Stimulated activated memory B cell treated with anti-CD40 and anti-IgM and Interleukin-4, amounts not matched to agents 10 μg/mL and 1 μg/mL and 100 μg/mL, for 72 hours (primary cell): Measurements from ENCODE around the gene CSAD.

ENCODE experiments used
- ATAC-seq: fragments of 150-1000 bp; cut with Tn5 transposase; 2 replicates; pipeline ENCODE4 v1.10.0; 2021
- H3K27ac Mint-ChIP-seq: one replicate; pipeline ENCODE4 v1.8.0; 2022; ENCODE audit warnings: mild to moderate bottlenecking, mixed read lengths
- H3K27me3 Mint-ChIP-seq: one replicate; pipeline ENCODE4 v1.8.0; 2022; ENCODE audit warnings: mixed read lengths
- H3K36me3 Mint-ChIP-seq: one replicate; pipeline ENCODE4 v1.8.0; 2022; ENCODE audit warnings: mixed read lengths
- H3K4me1 Mint-ChIP-seq: one replicate; pipeline ENCODE4 v1.8.0; 2022; ENCODE audit warnings: mixed read lengths
- H3K4me3 Mint-ChIP-seq: one replicate; pipeline ENCODE4 v1.8.0; 2022; ENCODE audit warnings: mild to moderate bottlenecking, moderate library complexity, mixed read lengths
- H3K9me3 Mint-ChIP-seq: one replicate; pipeline ENCODE4 v1.8.0; 2022; ENCODE audit warnings: mixed read lengths

Gene CSAD, protein sequence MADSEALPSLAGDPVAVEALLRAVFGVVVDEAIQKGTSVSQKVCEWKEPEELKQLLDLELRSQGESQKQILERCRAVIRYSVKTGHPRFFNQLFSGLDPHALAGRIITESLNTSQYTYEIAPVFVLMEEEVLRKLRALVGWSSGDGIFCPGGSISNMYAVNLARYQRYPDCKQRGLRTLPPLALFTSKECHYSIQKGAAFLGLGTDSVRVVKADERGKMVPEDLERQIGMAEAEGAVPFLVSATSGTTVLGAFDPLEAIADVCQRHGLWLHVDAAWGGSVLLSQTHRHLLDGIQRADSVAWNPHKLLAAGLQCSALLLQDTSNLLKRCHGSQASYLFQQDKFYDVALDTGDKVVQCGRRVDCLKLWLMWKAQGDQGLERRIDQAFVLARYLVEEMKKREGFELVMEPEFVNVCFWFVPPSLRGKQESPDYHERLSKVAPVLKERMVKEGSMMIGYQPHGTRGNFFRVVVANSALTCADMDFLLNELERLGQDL

DNA sequence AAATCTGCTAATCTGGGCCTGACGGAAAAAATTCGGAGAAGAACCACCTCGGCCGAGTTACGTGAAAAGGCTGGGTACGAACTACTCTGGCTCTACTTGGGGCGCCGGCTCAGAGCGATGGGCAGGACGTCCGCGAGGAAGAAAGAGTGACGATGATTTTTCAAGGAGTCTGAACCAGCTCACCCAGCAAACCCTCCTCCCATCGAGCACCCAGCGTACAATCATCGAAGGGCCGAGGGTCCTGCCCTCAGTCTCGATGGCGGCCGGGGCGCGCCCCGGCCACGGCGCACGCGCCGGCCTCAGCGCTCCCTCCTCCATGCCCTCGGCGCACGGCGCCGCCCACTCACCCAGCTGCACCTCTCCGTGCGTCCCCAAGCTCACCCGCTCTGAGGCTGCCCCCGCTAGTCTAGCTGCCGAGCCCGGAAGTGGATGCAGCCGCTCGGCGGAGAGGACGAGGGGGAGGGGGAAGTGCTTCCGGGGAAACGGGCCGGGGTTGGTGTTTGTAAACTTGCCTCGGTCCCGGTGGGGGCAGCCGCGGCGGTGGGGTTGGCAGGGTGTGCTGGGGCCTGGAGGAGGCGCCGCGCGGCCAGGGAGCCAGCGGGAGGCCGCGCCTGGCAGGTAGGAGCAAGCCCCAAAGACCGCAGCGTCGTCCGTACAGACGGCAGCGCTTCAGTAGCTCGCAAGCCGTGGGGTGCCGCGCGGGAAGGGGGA is at the start of gene CSAD, which contains the start of gene ZNF740:
Gene CSAD (minus strand): TSS at position 706 of the 711 bp plus-strand sequence. CDS start 7,455 bp downstream, outside the sequence.
Gene ZNF740 (plus strand): TSS at position 503 of the 711 bp plus-strand sequence. CDS start 1,262 bp downstream, outside the sequence.
- peak; percentile 99 for ATAC-seq
- Mint-ChIP-seq H3K27me3 (no peaks in the 10 kb centered on the region), H3K36me3 (peaks cover 34% of the 10 kb centered on the region), H3K4me3 (peak within 1 kb of the TSS; percentile 93), H3K9me3 (no peaks in the 10 kb centered on the region), H3K4me1 (peaks cover 58% of the 10 kb centered on the region), H3K27ac (peak within 1 kb of the TSS; percentile 85)

DNA sequence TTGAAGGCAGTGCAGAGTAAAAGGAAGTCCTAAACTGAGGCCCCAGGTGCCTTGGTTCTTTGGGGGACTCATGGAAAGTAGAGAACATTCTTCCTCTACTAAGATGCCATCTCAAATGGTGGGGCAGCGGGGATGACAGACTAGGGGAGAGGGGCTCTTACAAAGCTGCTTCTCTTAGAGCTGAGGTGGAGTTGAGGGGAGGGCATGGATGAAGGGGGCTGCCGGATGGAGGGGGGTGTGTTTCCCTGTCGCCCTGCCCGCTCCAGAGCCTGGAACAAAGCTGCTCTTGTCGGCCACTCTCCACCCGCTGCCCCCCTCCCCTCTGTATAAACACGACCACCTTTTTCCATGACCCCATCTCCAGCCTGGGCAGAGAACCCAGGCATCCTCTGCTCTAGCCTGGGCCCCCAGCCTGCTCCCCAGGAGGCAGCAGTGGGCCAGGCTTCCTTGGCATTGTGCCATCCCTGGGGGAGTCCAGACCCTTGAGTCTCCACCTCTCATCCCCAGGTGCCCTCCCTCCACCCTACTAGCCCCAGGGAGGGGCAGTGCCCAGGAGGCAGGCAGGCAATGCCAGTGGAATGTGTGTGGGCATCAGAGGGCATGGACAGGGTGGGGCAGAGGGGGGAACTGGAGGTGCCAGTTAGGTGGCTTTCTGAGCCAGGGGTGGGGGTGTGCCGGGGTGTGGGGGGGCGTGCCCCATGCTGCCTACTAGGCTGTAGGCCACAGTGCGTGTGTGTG is 49.6 kb upstream of the CSAD start:
- Mint-ChIP-seq H3K9me3 (no peaks in the 10 kb centered on the region), H3K4me3 (peak overlapping the region; percentile 13), H3K27me3 (no peaks in the 10 kb centered on the region), H3K27ac (peak overlapping the region; percentile 8), H3K36me3 (peaks cover 19% of the 10 kb centered on the region), H3K4me1 (peaks cover 32% of the 10 kb centered on the region)
- ATAC-seq, result no peak

- Mint-ChIP-seq H3K9me3 (no peaks in the 10 kb centered on the region), H3K27ac (peak overlapping the region; percentile 8), H3K4me3 (no peak overlapping the region), H3K4me1 (peaks cover 39% of the 10 kb centered on the region), H3K36me3 (peaks cover 27% of the 10 kb centered on the region), H3K27me3 (no peaks in the 10 kb centered on the region)
- ATAC-seq, result no peak
Observed at GRCh38 chr12:53229454-53229853, 48.7 kb upstream of the CSAD start.

- no peak overlapping the region for H3K4me3 Mint-ChIP-seq
- no peaks in the 10 kb centered on the region for H3K27me3 Mint-ChIP-seq
- peaks cover 27% of the 10 kb centered on the region for H3K36me3 Mint-ChIP-seq
- peaks cover 32% of the 10 kb centered on the region for H3K4me1 Mint-ChIP-seq
- ATAC-seq, result no peak
- H3K27ac Mint-ChIP-seq, result no peak overlapping the region
- no peaks in the 10 kb centered on the region for H3K9me3 Mint-ChIP-seq
Observed at GRCh38 chr12:53227836-53228235, 47.1 kb upstream of the CSAD start.

DNA sequence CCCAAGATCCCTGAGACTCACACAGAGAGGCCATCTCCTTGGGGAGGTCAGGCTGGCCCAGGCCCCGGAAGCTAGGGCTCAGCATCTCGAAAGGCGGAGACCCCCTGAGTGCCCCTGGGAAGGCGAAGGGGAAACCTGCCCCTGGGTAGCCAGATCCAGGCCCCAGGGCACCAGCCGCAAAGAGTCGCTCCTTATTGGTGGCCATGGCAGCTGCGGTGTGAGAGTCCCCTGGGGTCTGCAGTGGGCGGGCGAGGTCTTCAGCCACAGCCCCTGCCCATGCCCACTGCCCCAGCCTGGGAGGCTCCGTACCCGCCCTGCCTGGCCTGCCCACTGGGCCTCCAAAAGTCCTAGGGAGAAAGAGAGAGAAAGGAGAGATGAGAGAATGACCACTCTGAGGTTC is 46.6 kb upstream of the CSAD start:
- H3K27ac Mint-ChIP-seq, result no peak overlapping the region
- no peak for ATAC-seq
- no peaks in the 10 kb centered on the region for H3K27me3 Mint-ChIP-seq
- H3K36me3 Mint-ChIP-seq, result peaks cover 27% of the 10 kb centered on the region
- no peak overlapping the region for H3K4me3 Mint-ChIP-seq
- H3K9me3 Mint-ChIP-seq, result no peaks in the 10 kb centered on the region
- H3K4me1 Mint-ChIP-seq, result peaks cover 28% of the 10 kb centered on the region

DNA sequence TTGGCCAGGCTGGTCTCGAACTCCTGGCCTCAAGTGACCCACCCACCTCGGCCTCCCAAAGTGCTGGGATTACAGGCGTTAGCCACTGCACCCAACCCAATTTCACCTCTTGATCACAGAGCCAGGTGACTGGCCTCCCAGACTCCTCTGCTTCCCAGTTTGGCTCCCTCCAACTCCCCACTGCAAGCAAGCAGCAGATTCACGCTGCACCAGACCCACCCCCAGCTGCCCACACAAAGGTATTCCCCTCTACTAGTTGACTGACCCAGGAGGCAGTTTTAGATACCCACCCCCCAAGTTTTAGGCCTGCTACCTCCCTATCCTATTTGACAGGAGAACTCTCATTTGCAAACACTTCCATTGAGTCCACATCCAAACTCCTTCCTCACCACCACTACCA is 46.1 kb upstream of the CSAD start:
- no peaks in the 10 kb centered on the region for H3K27me3 Mint-ChIP-seq
- no peak for ATAC-seq
- H3K9me3 Mint-ChIP-seq, result no peaks in the 10 kb centered on the region
- H3K27ac Mint-ChIP-seq, result no peak overlapping the region
- H3K4me1 Mint-ChIP-seq, result peaks cover 33% of the 10 kb centered on the region
- H3K36me3 Mint-ChIP-seq, result peaks cover 27% of the 10 kb centered on the region
- H3K4me3 Mint-ChIP-seq, result no peak overlapping the region

DNA sequence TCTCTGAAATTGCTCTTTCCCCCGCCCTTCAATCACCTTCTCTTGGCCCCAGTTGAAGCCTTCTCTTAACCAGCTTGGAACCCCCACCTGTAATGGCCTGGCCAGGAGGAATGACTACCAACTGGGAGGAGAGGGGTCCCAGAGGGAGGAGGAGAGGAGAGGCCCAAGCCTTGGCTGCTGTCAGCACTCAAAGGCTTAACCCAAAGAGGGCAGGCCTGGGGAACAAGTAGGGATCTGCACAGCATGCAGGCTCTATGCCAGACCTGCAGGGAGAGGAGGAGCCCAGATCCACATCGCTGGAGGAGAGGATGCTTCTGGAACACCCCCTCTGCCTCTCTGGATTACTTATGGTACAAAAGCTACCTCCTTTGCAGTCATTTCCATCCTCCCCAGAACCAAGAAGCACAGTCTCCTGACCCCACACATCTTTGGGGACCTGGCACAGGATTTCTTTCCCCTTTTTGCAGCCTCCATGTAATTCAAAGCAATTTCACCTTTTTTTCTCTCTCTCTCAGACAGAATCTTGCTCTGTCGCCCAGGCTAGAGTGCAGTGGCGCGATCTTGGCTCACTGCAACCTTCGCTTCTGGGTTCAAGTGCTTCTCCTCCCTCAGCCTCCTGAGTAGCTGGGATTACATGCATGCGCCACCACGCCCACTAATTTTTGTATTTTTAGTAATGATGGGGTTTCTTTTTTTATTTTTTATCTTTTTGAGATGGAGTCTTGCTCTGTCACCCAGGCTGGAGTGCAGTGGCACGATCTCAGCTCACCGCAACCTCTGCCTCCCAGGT is 45.1 kb upstream of the CSAD start:
- Mint-ChIP-seq H3K36me3 (peaks cover 27% of the 10 kb centered on the region), H3K27me3 (no peaks in the 10 kb centered on the region), H3K4me1 (peaks cover 39% of the 10 kb centered on the region), H3K9me3 (no peaks in the 10 kb centered on the region), H3K4me3 (no peak overlapping the region), H3K27ac (peak overlapping the region; percentile 38)
- no peak for ATAC-seq

- Mint-ChIP-seq H3K4me1 (peaks cover 35% of the 10 kb centered on the region), H3K27ac (peak overlapping the region; percentile 38), H3K27me3 (no peaks in the 10 kb centered on the region), H3K36me3 (peaks cover 27% of the 10 kb centered on the region), H3K4me3 (no peak overlapping the region), H3K9me3 (no peaks in the 10 kb centered on the region)
- ATAC-seq, result no peak
Observed at GRCh38 chr12:53224897-53225634, 44.3 kb upstream of the CSAD start.

DNA sequence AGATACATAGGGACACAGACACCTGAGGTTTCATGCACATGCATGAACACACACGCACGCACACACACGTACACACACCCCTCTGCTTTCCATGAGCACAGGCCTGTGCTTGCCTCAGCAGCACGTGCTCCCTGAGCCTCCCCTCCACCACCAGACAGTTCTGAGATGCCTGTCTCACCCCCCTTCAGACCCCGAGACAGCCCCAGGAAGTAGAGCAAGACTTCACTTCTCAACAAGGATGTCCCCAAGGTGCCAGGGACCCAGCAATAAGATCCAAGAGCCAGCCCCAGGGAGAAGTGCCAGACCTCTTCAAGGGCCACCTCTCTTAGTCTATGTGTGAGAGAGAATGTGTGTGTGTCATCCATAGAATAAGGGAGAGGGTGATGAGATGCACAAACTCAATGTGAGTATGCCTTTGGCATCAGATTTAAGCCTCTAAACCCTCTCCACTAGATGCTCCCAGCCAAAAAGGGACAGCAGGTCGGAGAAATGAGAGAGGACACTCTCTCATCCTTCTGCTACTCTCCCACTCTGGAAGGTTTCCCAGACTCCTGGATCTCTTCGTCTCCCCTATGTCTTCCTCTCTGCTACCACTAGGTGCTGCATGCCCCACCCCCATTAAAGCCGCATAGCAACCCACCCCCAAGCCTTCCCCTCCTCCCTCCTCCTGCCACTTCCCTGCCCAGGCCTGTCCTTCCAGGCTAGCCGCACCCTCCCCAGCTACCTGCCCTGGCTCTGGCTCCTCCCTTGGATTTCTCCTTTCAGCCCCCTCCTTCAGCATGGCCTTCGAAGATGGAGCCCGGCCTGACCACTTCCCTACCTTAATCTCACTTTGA is 43.6 kb upstream of the CSAD start:
- no peak overlapping the region for H3K4me3 Mint-ChIP-seq
- ATAC-seq, result no peak
- peaks cover 21% of the 10 kb centered on the region for H3K36me3 Mint-ChIP-seq
- no peaks in the 10 kb centered on the region for H3K27me3 Mint-ChIP-seq
- no peaks in the 10 kb centered on the region for H3K9me3 Mint-ChIP-seq
- peaks cover 32% of the 10 kb centered on the region for H3K4me1 Mint-ChIP-seq
- peak overlapping the region; percentile 38 for H3K27ac Mint-ChIP-seq

DNA sequence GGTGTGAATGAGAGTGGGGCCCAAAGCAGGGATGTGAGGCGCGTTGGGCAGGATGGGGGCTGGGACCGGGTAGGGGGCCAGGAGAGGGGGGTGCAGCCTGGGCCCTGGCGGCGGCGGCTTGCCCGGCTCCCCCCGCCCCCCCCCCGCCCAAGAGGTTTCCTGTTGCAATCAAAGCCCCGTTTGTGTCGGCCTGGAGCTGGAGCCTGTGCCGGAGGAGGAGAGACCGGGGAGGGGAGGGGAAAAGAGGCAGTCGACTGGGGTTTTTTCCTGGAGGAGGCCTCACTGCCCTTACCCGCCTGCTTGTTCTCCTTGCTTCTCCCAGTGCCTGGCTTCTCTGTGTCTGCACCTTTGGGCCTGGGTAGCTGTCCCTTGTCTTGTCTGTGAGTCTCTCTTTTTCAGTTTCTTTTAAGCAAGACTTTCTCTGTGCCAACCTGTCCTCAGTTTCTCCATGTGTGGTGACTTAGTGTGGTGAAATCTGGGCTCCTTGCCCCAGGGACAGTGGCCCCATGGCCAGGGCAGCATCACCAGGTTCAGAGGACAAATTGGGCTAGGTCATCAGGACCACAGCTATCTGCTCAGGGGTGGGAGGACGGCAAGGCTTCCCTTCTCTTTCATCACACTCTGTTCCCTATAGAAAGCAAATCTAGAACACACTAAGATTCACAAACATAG is 42.8 kb upstream of the CSAD start:
- Mint-ChIP-seq H3K27ac (no peak overlapping the region), H3K36me3 (peaks cover 19% of the 10 kb centered on the region), H3K27me3 (no peaks in the 10 kb centered on the region), H3K4me1 (peaks cover 37% of the 10 kb centered on the region), H3K9me3 (no peaks in the 10 kb centered on the region), H3K4me3 (no peak overlapping the region)
- ATAC-seq, result no peak

- Mint-ChIP-seq H3K27ac (no peak overlapping the region), H3K27me3 (no peaks in the 10 kb centered on the region), H3K4me1 (peaks cover 44% of the 10 kb centered on the region), H3K4me3 (peak overlapping the region; percentile 5), H3K9me3 (no peaks in the 10 kb centered on the region), H3K36me3 (peaks cover 19% of the 10 kb centered on the region)
- no peak for ATAC-seq
Observed at GRCh38 chr12:53222806-53223261, 42.1 kb upstream of the CSAD start.

- peaks cover 50% of the 10 kb centered on the region for H3K4me1 Mint-ChIP-seq
- peaks cover 18% of the 10 kb centered on the region for H3K36me3 Mint-ChIP-seq
- no peaks in the 10 kb centered on the region for H3K9me3 Mint-ChIP-seq
- ATAC-seq, result no peak
- peak overlapping the region; percentile 93 for H3K27ac Mint-ChIP-seq
- no peaks in the 10 kb centered on the region for H3K27me3 Mint-ChIP-seq
- peak overlapping the region; percentile 94 for H3K4me3 Mint-ChIP-seq
Observed at GRCh38 chr12:53222170-53222721, 41.5 kb upstream of the CSAD start.
